ENCODE data around the gene P2RY2. TPM values are rescaled to one million over a fixed set of nuclear protein-coding genes. Genes with fewer than 3 reads are reported as not detected.

The P2RY2 gene
- total RNA-seq, 1 donor from 2014 or later, result not detected

DNA sequence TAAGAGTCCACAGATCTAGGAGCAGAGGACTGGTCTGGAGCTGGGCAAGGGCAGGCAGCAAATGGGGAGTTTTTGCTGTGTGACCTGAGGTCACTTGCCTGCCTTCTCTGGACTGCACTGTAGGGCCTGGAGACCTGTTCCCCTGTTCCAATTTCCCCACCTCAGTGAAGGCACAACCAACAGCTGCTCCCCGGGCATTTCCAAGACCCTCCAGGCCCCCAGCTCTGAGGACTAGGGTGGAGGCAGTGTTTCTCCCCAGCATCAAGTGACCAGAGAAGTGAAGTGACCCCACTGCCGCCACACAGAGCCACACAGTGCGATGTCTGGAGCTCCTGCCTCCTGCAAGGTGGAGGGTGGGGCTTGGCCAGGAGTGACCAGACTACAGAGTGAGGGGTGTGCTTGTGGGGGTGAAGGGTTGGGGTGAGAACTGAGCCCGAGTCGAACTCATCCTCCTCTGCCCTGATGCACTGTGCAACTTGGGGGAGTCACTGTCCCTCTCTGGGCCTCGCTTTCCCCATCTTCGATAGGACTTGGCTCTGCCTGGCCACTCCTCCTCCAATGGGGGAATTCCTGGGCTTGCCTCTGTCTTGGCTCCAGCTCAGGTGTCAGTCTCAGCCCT is 21.6 kb downstream of the P2RY2 start:
- Mint-ChIP-seq H3K27me3 (ENCODE audit: unreplicated experiment) (no peaks in the 10 kb centered on the region), H3K4me1 (ENCODE audit: unreplicated experiment) (peaks cover 13% of the 10 kb centered on the region), H3K36me3 (ENCODE audit: unreplicated experiment) (no peaks in the 10 kb centered on the region), H3K4me3 (ENCODE audit: unreplicated experiment) (no peak overlapping the region), H3K9me3 (ENCODE audit: unreplicated experiment) (no peaks in the 10 kb centered on the region), H3K27ac (ENCODE audit: unreplicated experiment) (no peak overlapping the region)
- TF ChIP-seq, protein P1, sequence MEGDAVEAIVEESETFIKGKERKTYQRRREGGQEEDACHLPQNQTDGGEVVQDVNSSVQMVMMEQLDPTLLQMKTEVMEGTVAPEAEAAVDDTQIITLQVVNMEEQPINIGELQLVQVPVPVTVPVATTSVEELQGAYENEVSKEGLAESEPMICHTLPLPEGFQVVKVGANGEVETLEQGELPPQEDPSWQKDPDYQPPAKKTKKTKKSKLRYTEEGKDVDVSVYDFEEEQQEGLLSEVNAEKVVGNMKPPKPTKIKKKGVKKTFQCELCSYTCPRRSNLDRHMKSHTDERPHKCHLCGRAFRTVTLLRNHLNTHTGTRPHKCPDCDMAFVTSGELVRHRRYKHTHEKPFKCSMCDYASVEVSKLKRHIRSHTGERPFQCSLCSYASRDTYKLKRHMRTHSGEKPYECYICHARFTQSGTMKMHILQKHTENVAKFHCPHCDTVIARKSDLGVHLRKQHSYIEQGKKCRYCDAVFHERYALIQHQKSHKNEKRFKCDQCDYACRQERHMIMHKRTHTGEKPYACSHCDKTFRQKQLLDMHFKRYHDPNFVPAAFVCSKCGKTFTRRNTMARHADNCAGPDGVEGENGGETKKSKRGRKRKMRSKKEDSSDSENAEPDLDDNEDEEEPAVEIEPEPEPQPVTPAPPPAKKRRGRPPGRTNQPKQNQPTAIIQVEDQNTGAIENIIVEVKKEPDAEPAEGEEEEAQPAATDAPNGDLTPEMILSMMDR (IDR thresholded peaks at IDR 0.05), result no peak
- DNase-seq (ENCODE audit: extremely low spot score, unreplicated experiment), result no peak

DNA sequence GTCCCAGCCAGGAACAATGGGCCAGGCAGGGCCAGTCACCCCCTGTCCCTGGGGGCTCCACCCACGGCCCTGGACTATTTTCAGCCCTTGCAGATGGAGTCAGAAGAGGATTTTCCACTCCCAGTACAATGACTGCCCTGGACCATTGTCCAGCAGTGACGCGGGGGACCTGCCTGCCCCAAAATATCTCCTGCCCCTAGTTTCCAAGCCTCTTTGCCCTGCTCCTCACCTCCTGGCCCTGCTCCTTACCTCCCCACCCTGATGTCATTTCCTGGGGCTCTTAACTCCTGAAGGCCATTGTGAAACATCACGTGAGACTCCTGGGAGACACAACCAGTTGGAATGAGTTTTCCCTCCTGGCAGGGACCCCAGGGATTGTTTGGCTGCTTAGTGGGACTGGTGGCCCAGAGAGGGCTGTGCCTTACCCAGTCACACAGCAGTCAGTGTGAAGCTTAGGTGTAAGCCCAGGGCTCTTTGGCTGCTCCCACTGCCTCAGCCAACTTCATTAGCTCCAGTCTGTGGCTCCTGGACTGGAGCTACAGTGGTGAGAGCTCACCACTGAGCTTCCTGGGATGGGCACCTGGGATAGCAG is 22.2 kb downstream of the P2RY2 start:
- H3K4me3 Mint-ChIP-seq (ENCODE audit: unreplicated experiment), result no peak overlapping the region
- DNase-seq (ENCODE audit: extremely low spot score, unreplicated experiment), result no peak
- no peaks in the 10 kb centered on the region for H3K9me3 Mint-ChIP-seq (ENCODE audit: unreplicated experiment)
- H3K27me3 Mint-ChIP-seq (ENCODE audit: unreplicated experiment), result no peaks in the 10 kb centered on the region
- H3K27ac Mint-ChIP-seq (ENCODE audit: unreplicated experiment), result no peak overlapping the region
- TF ChIP-seq, protein P1 (IDR thresholded peaks at IDR 0.05), result no peak
- H3K4me1 Mint-ChIP-seq (ENCODE audit: unreplicated experiment), result peaks cover 18% of the 10 kb centered on the region
- no peaks in the 10 kb centered on the region for H3K36me3 Mint-ChIP-seq (ENCODE audit: unreplicated experiment)

- no peaks in the 10 kb centered on the region for H3K36me3 Mint-ChIP-seq (ENCODE audit: unreplicated experiment)
- H3K4me1 Mint-ChIP-seq (ENCODE audit: unreplicated experiment), result peaks cover 27% of the 10 kb centered on the region
- H3K27ac Mint-ChIP-seq (ENCODE audit: unreplicated experiment), result no peak overlapping the region
- H3K4me3 Mint-ChIP-seq (ENCODE audit: unreplicated experiment), result no peak overlapping the region
- H3K27me3 Mint-ChIP-seq (ENCODE audit: unreplicated experiment), result no peaks in the 10 kb centered on the region
- TF ChIP-seq, protein P1 (IDR thresholded peaks at IDR 0.05), result no peak
- H3K9me3 Mint-ChIP-seq (ENCODE audit: unreplicated experiment), result no peaks in the 10 kb centered on the region
- no peak for DNase-seq (ENCODE audit: extremely low spot score, unreplicated experiment)
These were observed 23.2 kb downstream of the P2RY2 start for GRCh38 chr11:73241300-73241699.

- Mint-ChIP-seq H3K27me3 (ENCODE audit: unreplicated experiment) (no peaks in the 10 kb centered on the region), H3K4me1 (ENCODE audit: unreplicated experiment) (peaks cover 32% of the 10 kb centered on the region), H3K9me3 (ENCODE audit: unreplicated experiment) (no peaks in the 10 kb centered on the region), H3K4me3 (ENCODE audit: unreplicated experiment) (peak overlapping the region; percentile 56), H3K27ac (ENCODE audit: unreplicated experiment) (peak overlapping the region; percentile 39), H3K36me3 (ENCODE audit: unreplicated experiment) (no peaks in the 10 kb centered on the region)
- TF ChIP-seq, protein P1 (IDR thresholded peaks at IDR 0.05), result peak; percentile 96
- DNase-seq (ENCODE audit: extremely low spot score, unreplicated experiment), result peak; percentile 92
These were observed 24.4 kb downstream of the P2RY2 start for GRCh38 chr11:73242251-73243092.

GRCh38 chr11:73243093-73243485 is 25.0 kb downstream of the P2RY2 start:
- Mint-ChIP-seq H3K27me3 (ENCODE audit: unreplicated experiment) (no peaks in the 10 kb centered on the region), H3K27ac (ENCODE audit: unreplicated experiment) (no peak overlapping the region), H3K36me3 (ENCODE audit: unreplicated experiment) (no peaks in the 10 kb centered on the region), H3K9me3 (ENCODE audit: unreplicated experiment) (no peaks in the 10 kb centered on the region), H3K4me3 (ENCODE audit: unreplicated experiment) (no peak overlapping the region), H3K4me1 (ENCODE audit: unreplicated experiment) (peaks cover 32% of the 10 kb centered on the region)
- TF ChIP-seq, protein P1 (IDR thresholded peaks at IDR 0.05), result no peak
- DNase-seq (ENCODE audit: extremely low spot score, unreplicated experiment), result no peak

Measured in osteocyte (in vitro differentiated cells).